Measurements from ENCODE around the gene MAGI2. TPM values are rescaled to one million over a fixed set of nuclear protein-coding genes. Genes with fewer than 3 reads are reported as not detected.

The MAGI2 gene
- total and polyA plus RNA-seq, 4 donors: 0.37 to 4.1 (median 1.4) TPM

DNA sequence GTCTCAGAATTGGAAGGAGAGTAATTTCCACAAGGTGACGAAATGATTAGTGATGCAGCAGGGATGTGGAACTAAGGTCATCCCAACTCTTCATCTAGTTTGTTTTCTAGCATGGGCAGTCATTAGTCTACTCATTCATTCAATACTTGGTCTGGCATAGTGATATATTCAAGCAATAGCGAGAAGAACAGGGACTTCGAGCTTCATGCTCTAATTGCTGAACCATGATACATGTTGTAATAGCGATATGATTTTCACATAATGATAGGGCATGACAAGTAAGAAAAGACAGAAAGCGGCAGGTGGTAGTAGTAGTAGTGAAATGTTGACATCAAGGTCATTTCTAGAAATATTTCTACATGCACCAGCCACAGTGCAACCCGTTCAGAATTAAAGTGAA is 1002.8 kb downstream of the MAGI2 start:
- H3K4me3 ChIP-seq (ENCODE audit: low read depth in 1 of 3, low read length in 3 of 3): no peak overlapping the region
- 76% methylated on average over 6 of the region's 6 CpGs for WGBS
- no peaks in the 10 kb centered on the region for H3K4me1 ChIP-seq (ENCODE audit: control insufficient read depth in 4 of 4, insufficient read depth in 4 of 4, low read length in 3 of 4)
- no peaks in the 10 kb centered on the region for H3K27me3 ChIP-seq (ENCODE audit: control insufficient read depth in 4 of 4, insufficient read depth in 4 of 4, low read length in 3 of 4)
- TF ChIP-seq ZBTB33 (IDR thresholded peaks at IDR 0.05) (no peak), NR2F2 (IDR thresholded peaks at IDR 0.05) (no peak), HNF4A (conservative IDR thresholded peaks at IDR 0.05) (no peak), JUND (IDR thresholded peaks at IDR 0.05) (no peak), RXRA (IDR thresholded peaks at IDR 0.05) (no peak), HNF4G (IDR thresholded peaks at IDR 0.05) (no peak), FOXA1 (IDR thresholded peaks at IDR 0.05) (no peak), YY1 (IDR thresholded peaks at IDR 0.05) (no peak)
- TF ChIP-seq, protein P1, sequence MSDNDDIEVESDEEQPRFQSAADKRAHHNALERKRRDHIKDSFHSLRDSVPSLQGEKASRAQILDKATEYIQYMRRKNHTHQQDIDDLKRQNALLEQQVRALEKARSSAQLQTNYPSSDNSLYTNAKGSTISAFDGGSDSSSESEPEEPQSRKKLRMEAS (IDR thresholded peaks at IDR 0.05): no peak
- TF ChIP-seq, protein P2, sequence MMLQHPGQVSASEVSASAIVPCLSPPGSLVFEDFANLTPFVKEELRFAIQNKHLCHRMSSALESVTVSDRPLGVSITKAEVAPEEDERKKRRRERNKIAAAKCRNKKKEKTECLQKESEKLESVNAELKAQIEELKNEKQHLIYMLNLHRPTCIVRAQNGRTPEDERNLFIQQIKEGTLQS (IDR thresholded peaks at IDR 0.05): no peak
- DNase-seq (ENCODE audit: low spot score): no peak
- H3K36me3 ChIP-seq (ENCODE audit: control insufficient read depth in 4 of 4, insufficient read depth in 3 of 4, low read depth in 1 of 4, low read length in 3 of 4): no peaks in the 10 kb centered on the region
- H3K9ac ChIP-seq (ENCODE audit: low read depth in 1 of 2, low read length in 2 of 2): no peak overlapping the region
- H3K9me3 ChIP-seq (ENCODE audit: control insufficient read depth in 4 of 4, low read length in 3 of 4): no peaks in the 10 kb centered on the region
- no peak overlapping the region for H3K27ac ChIP-seq (ENCODE audit: low read depth in 1 of 2, low read length in 2 of 2)

DNA sequence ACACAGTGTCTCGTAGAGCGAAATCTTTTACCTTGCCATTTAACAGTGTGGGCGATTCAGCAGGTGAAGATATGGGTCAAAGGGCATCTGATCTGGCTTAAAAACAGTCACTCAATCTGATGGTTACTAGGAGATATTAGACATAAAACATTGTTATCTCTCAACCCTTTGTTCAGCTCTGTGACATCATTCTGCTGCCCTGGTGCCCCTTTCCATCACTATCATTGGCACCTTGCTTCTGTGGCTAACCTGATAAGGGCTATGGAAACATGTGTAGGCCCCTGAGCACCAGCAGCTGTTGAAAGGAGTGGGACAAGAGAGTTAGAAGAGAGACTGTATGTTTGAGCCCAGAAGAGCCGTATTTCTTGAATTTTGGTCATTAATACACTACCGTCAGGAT is 1004.6 kb downstream of the MAGI2 start:
- WGBS: 82% methylated on average over 5 of the region's 5 CpGs
- Histone ChIP-seq H3K27ac (ENCODE audit: low read depth in 1 of 2, low read length in 2 of 2) (no peak overlapping the region), H3K9ac (ENCODE audit: low read depth in 1 of 2, low read length in 2 of 2) (no peak overlapping the region), H3K36me3 (ENCODE audit: control insufficient read depth in 4 of 4, insufficient read depth in 3 of 4, low read depth in 1 of 4, low read length in 3 of 4) (no peaks in the 10 kb centered on the region), H3K9me3 (ENCODE audit: control insufficient read depth in 4 of 4, low read length in 3 of 4) (no peaks in the 10 kb centered on the region), H3K4me3 (ENCODE audit: low read depth in 1 of 3, low read length in 3 of 3) (no peak overlapping the region), H3K27me3 (ENCODE audit: control insufficient read depth in 4 of 4, insufficient read depth in 4 of 4, low read length in 3 of 4) (no peaks in the 10 kb centered on the region), H3K4me1 (ENCODE audit: control insufficient read depth in 4 of 4, insufficient read depth in 4 of 4, low read length in 3 of 4) (no peaks in the 10 kb centered on the region)
- TF ChIP-seq FOXA1 (IDR thresholded peaks at IDR 0.05): no peak
- TF ChIP-seq JUND (IDR thresholded peaks at IDR 0.05): no peak
- TF ChIP-seq HNF4A (conservative IDR thresholded peaks at IDR 0.05): no peak
- TF ChIP-seq RAD21 (IDR thresholded peaks at IDR 0.05): no peak
- TF ChIP-seq NR2F2 (IDR thresholded peaks at IDR 0.05): no peak
- TF ChIP-seq REST (IDR thresholded peaks at IDR 0.05): no peak
- no peak for TF ChIP-seq YY1 (IDR thresholded peaks at IDR 0.05)
- no peak for DNase-seq (ENCODE audit: low spot score)

GRCh38 chr7:78444267-78444666 is 1009.2 kb downstream of the MAGI2 start:
- Histone ChIP-seq H3K36me3 (ENCODE audit: control insufficient read depth in 4 of 4, insufficient read depth in 3 of 4, low read depth in 1 of 4, low read length in 3 of 4) (no peaks in the 10 kb centered on the region), H3K27ac (ENCODE audit: low read depth in 1 of 2, low read length in 2 of 2) (no peak overlapping the region), H3K4me1 (ENCODE audit: control insufficient read depth in 4 of 4, insufficient read depth in 4 of 4, low read length in 3 of 4) (no peaks in the 10 kb centered on the region), H3K4me3 (ENCODE audit: low read depth in 1 of 3, low read length in 3 of 3) (no peak overlapping the region), H3K9me3 (ENCODE audit: control insufficient read depth in 4 of 4, low read length in 3 of 4) (no peaks in the 10 kb centered on the region), H3K27me3 (ENCODE audit: control insufficient read depth in 4 of 4, insufficient read depth in 4 of 4, low read length in 3 of 4) (no peaks in the 10 kb centered on the region), H3K9ac (ENCODE audit: low read depth in 1 of 2, low read length in 2 of 2) (no peak overlapping the region)
- no peak for DNase-seq (ENCODE audit: low spot score)
- 75% methylated on average over 2 of the region's 2 CpGs for WGBS
- TF ChIP-seq REST (IDR thresholded peaks at IDR 0.05) (no peak), JUND (IDR thresholded peaks at IDR 0.05) (no peak), GABPA (IDR thresholded peaks at IDR 0.05 in 1 of 2, conservative IDR thresholded peaks at IDR 0.05 in 1 of 2) (no peak), YY1 (IDR thresholded peaks at IDR 0.05) (no peak), SP1 (IDR thresholded peaks at IDR 0.05) (no peak), HNF4A (conservative IDR thresholded peaks at IDR 0.05) (no peak), CTCF (IDR thresholded peaks at IDR 0.05; ENCODE audit: low read depth, low read length, missing input control) (no peak), EGR1 (IDR thresholded peaks at IDR 0.05; ENCODE audit: low read depth in 2 of 2) (no peak)
- TF ChIP-seq, protein P1 (IDR thresholded peaks at IDR 0.05): no peak

All from liver (tissue), 9 donors.